ENCODE measurements around the gene KDM2A. TPM values are rescaled to one million over a fixed set of nuclear protein-coding genes. Genes with fewer than 3 reads are reported as not detected.
A peak's percentile ranks its signal among the peaks of the same experiment; 100 is the strongest.

KDM2A gene
- total and polyA plus RNA-seq, 2 of the 13 experiments (the other 11 are each of a cell fraction or from before 2014, with no cell fraction given), result 31.3 to 31.4 TPM

DNA sequence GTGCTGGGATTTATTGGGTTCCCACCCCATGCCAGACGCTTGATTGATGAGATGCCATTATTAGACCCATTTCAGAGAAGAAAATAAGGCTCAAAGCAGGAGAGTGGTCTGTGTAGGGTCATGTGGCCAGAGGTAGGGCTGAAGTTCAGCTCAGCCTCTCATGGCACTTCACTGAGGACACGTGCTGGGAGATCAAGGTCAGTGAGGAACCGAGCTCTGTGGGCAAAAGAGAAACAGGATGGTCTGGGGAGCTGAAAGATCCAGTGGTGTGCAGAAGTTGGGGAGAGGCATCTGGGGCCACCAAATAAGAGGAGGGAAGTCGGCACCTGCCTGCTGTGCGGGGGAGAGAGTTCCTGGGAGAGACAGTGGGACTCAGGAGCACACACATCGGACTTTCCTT lies 42.9 kb upstream of the KDM2A start (continued):
- TF ChIP-seq, protein P1, sequence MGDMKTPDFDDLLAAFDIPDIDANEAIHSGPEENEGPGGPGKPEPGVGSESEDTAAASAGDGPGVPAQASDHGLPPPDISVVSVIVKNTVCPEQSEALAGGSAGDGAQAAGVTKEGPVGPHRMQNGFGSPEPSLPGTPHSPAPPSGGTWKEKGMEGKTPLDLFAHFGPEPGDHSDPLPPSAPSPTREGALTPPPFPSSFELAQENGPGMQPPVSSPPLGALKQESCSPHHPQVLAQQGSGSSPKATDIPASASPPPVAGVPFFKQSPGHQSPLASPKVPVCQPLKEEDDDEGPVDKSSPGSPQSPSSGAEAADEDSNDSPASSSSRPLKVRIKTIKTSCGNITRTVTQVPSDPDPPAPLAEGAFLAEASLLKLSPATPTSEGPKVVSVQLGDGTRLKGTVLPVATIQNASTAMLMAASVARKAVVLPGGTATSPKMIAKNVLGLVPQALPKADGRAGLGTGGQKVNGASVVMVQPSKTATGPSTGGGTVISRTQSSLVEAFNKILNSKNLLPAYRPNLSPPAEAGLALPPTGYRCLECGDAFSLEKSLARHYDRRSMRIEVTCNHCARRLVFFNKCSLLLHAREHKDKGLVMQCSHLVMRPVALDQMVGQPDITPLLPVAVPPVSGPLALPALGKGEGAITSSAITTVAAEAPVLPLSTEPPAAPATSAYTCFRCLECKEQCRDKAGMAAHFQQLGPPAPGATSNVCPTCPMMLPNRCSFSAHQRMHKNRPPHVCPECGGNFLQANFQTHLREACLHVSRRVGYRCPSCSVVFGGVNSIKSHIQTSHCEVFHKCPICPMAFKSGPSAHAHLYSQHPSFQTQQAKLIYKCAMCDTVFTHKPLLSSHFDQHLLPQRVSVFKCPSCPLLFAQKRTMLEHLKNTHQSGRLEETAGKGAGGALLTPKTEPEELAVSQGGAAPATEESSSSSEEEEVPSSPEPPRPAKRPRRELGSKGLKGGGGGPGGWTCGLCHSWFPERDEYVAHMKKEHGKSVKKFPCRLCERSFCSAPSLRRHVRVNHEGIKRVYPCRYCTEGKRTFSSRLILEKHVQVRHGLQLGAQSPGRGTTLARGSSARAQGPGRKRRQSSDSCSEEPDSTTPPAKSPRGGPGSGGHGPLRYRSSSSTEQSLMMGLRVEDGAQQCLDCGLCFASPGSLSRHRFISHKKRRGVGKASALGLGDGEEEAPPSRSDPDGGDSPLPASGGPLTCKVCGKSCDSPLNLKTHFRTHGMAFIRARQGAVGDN (CRISPR knock-in tag; IDR thresholded peaks at IDR 0.05), result peak; percentile 70
- TF ChIP-seq ZNF629 (CRISPR knock-in tag; conservative IDR thresholded peaks at IDR 0.05) (peak; percentile 96), HNF4A (CRISPR knock-in tag; IDR thresholded peaks at IDR 0.05) (peak; percentile 82), ZSCAN25 (CRISPR knock-in tag; IDR thresholded peaks at IDR 0.05) (peak; percentile 82), PHF20 (CRISPR knock-in tag; IDR thresholded peaks at IDR 0.05) (0 out of 2 replicates have a peak, but pooled peaks have one; percentile 27), HOXD1 (CRISPR knock-in tag; IDR thresholded peaks at IDR 0.05) (no peak), PAX8 (CRISPR knock-in tag; IDR thresholded peaks at IDR 0.05; ENCODE audit: borderline replicate concordance) (no peak), KDM1A (CRISPR knock-in tag; IDR thresholded peaks at IDR 0.05) (peak; percentile 56; the same call in 1 of the 2 replicates), RFX1 (IDR thresholded peaks at IDR 0.05) (no peak), ZNF772 (CRISPR knock-in tag; IDR thresholded peaks at IDR 0.05) (peak; percentile 60; the same call in 1 of the 2 replicates)
- TF ChIP-seq, protein P2, sequence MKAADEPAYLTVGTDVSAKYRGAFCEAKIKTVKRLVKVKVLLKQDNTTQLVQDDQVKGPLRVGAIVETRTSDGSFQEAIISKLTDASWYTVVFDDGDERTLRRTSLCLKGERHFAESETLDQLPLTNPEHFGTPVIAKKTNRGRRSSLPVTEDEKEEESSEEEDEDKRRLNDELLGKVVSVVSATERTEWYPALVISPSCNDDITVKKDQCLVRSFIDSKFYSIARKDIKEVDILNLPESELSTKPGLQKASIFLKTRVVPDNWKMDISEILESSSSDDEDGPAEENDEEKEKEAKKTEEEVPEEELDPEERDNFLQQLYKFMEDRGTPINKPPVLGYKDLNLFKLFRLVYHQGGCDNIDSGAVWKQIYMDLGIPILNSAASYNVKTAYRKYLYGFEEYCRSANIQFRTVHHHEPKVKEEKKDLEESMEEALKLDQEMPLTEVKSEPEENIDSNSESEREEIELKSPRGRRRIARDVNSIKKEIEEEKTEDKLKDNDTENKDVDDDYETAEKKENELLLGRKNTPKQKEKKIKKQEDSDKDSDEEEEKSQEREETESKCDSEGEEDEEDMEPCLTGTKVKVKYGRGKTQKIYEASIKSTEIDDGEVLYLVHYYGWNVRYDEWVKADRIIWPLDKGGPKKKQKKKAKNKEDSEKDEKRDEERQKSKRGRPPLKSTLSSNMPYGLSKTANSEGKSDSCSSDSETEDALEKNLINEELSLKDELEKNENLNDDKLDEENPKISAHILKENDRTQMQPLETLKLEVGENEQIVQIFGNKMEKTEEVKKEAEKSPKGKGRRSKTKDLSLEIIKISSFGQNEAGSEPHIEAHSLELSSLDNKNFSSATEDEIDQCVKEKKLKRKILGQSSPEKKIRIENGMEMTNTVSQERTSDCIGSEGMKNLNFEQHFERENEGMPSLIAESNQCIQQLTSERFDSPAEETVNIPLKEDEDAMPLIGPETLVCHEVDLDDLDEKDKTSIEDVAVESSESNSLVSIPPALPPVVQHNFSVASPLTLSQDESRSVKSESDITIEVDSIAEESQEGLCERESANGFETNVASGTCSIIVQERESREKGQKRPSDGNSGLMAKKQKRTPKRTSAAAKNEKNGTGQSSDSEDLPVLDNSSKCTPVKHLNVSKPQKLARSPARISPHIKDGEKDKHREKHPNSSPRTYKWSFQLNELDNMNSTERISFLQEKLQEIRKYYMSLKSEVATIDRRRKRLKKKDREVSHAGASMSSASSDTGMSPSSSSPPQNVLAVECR (CRISPR knock-in tag; IDR thresholded peaks at IDR 0.05; ENCODE audit: borderline replicate concordance), result peak; percentile 22; the same call in 1 of the 2 replicates
- TF ChIP-seq, protein P3, sequence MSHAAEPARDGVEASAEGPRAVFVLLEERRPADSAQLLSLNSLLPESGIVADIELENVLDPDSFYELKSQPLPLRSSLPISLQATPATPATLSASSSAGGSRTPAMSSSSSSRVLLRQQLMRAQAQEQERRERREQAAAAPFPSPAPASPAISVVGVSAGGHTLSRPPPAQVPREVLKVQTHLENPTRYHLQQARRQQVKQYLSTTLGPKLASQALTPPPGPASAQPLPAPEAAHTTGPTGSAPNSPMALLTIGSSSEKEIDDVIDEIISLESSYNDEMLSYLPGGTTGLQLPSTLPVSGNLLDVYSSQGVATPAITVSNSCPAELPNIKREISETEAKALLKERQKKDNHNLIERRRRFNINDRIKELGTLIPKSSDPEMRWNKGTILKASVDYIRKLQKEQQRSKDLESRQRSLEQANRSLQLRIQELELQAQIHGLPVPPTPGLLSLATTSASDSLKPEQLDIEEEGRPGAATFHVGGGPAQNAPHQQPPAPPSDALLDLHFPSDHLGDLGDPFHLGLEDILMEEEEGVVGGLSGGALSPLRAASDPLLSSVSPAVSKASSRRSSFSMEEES (CRISPR knock-in tag; IDR thresholded peaks at IDR 0.05), result peak; percentile 78; the same call in 1 of the 2 replicates
- TF ChIP-seq, protein P4, sequence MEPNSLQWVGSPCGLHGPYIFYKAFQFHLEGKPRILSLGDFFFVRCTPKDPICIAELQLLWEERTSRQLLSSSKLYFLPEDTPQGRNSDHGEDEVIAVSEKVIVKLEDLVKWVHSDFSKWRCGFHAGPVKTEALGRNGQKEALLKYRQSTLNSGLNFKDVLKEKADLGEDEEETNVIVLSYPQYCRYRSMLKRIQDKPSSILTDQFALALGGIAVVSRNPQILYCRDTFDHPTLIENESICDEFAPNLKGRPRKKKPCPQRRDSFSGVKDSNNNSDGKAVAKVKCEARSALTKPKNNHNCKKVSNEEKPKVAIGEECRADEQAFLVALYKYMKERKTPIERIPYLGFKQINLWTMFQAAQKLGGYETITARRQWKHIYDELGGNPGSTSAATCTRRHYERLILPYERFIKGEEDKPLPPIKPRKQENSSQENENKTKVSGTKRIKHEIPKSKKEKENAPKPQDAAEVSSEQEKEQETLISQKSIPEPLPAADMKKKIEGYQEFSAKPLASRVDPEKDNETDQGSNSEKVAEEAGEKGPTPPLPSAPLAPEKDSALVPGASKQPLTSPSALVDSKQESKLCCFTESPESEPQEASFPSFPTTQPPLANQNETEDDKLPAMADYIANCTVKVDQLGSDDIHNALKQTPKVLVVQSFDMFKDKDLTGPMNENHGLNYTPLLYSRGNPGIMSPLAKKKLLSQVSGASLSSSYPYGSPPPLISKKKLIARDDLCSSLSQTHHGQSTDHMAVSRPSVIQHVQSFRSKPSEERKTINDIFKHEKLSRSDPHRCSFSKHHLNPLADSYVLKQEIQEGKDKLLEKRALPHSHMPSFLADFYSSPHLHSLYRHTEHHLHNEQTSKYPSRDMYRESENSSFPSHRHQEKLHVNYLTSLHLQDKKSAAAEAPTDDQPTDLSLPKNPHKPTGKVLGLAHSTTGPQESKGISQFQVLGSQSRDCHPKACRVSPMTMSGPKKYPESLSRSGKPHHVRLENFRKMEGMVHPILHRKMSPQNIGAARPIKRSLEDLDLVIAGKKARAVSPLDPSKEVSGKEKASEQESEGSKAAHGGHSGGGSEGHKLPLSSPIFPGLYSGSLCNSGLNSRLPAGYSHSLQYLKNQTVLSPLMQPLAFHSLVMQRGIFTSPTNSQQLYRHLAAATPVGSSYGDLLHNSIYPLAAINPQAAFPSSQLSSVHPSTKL (CRISPR knock-in tag; IDR thresholded peaks at IDR 0.05), result peak; percentile 50
- TF ChIP-seq, protein P5, sequence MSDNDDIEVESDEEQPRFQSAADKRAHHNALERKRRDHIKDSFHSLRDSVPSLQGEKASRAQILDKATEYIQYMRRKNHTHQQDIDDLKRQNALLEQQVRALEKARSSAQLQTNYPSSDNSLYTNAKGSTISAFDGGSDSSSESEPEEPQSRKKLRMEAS (IDR thresholded peaks at IDR 0.05), result peak; percentile 85
- TF ChIP-seq, protein P6, sequence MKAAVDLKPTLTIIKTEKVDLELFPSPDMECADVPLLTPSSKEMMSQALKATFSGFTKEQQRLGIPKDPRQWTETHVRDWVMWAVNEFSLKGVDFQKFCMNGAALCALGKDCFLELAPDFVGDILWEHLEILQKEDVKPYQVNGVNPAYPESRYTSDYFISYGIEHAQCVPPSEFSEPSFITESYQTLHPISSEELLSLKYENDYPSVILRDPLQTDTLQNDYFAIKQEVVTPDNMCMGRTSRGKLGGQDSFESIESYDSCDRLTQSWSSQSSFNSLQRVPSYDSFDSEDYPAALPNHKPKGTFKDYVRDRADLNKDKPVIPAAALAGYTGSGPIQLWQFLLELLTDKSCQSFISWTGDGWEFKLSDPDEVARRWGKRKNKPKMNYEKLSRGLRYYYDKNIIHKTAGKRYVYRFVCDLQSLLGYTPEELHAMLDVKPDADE (CRISPR knock-in tag; IDR thresholded peaks at IDR 0.05), result no peak
